VCaP (cell line): ENCODE data around the gene ADCY3.

ENCODE experiments used
- H3K27ac ChIP-seq: fragments of 450-650 bp; 2 replicates; pipeline ENCODE4 v1.5.1; 2017
- TF ChIP-seq, protein P1 (sequence below): fragments of 450-650 bp; conservative IDR thresholded peaks from 2 replicates; pipeline ENCODE4 v1.5.1; 2017; ENCODE audit warnings: mild to moderate bottlenecking, moderate library complexity

ADCY3 gene

DNA sequence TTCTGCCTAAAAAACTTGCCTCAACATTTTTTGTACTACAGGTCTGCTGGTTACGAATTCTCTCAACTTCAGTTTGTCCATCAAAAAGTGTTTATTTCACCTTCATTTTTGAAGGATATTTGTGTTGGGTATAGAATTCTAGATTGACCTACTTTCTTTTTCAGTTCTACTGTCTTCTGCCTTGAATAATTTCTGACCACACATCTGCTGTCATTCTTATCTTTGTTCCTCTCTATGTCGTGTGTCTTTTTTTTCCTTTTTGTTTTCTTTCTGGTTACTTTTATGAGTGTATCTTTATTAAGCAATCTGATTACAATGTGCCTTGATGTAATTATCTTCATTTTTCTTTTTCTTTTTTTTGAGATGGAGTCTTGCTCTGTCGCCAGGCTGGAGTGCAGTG is 25.3 kb downstream of the ADCY3 start:
- TF ChIP-seq, protein P1, sequence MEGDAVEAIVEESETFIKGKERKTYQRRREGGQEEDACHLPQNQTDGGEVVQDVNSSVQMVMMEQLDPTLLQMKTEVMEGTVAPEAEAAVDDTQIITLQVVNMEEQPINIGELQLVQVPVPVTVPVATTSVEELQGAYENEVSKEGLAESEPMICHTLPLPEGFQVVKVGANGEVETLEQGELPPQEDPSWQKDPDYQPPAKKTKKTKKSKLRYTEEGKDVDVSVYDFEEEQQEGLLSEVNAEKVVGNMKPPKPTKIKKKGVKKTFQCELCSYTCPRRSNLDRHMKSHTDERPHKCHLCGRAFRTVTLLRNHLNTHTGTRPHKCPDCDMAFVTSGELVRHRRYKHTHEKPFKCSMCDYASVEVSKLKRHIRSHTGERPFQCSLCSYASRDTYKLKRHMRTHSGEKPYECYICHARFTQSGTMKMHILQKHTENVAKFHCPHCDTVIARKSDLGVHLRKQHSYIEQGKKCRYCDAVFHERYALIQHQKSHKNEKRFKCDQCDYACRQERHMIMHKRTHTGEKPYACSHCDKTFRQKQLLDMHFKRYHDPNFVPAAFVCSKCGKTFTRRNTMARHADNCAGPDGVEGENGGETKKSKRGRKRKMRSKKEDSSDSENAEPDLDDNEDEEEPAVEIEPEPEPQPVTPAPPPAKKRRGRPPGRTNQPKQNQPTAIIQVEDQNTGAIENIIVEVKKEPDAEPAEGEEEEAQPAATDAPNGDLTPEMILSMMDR, result no peak
- no peak overlapping the region for H3K27ac ChIP-seq

DNA sequence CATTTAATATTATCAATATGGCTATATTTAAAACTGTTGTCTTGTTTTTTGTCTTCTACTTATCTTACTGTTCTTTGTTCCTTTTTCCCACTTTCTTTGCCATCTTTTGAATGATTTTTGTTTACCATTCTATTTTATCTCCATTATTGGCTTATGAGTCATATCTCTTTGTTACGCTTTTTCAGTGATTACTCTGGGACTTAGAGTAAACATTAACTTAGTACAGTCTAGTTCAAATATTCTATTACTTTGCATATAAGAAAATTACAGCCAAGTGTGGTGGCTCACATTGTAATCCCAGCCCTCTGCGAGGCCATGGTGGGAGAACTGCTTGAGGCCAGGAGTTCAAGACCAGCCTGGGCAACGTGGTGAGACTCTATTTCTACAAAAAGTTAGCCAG is 26.1 kb downstream of the ADCY3 start:
- TF ChIP-seq, protein P1, result no peak
- H3K27ac ChIP-seq, result no peak overlapping the region

DNA sequence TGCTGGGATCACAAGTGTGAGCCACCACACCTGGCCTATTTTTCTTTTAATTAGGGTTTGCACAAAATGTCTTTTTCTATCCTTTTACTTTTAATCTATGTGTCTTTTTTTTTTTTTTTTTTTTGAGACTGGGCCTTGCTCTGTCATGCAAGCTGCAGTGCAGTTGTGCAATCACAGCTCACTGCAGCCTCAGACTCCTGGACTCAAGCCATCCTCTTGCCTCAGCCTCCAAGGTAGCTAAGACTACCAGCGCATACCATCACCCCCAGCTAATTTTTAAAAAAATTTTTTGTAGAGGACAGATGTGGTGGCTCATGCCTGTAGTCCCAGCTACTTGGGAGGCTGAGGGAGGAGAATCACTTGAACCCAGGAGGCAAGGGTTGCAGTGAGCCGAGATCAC is 27.1 kb downstream of the ADCY3 start:
- H3K27ac ChIP-seq, result no peak overlapping the region
- TF ChIP-seq, protein P1, result no peak

DNA sequence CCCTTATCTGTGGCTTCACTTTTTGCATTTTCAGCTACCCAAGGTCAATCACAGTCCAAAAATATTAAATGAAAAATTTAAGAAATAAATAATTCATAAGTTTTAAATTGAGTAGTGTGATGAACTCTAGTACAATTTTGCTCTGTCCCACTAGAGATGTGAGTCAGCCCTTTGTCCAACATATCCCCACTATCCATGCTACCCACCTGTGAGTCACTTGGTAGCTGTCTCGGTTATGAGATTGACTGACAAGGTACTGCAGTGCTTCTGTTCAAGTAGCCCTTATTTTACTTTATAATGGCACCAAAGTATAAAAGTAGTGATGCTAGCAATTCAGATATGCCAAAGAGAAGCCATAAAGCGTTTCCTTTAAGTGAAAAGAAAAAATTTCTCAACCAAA is 28.8 kb downstream of the ADCY3 start:
- TF ChIP-seq, protein P1, result no peak
- no peak overlapping the region for H3K27ac ChIP-seq

DNA sequence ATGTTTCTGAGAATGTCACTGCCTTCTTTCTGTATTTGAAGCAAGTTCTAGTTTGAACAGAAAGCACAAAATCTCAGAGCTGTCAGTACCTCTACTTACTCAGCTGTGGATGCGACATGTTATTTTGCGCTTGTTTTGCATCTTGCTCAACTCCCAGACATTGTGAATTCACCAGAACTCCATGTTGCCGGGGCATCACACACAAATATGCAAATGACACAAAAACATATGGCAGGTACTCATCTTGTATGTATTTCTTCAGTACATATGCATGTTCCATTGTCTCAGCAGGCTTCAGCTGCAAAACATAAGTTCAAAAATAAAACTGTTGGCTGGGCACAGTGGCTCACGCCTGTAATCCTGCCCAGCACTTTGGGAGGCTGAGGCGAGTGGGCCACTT is 30.8 kb downstream of the ADCY3 start:
- H3K27ac ChIP-seq, result no peak overlapping the region
- TF ChIP-seq, protein P1, result no peak

DNA sequence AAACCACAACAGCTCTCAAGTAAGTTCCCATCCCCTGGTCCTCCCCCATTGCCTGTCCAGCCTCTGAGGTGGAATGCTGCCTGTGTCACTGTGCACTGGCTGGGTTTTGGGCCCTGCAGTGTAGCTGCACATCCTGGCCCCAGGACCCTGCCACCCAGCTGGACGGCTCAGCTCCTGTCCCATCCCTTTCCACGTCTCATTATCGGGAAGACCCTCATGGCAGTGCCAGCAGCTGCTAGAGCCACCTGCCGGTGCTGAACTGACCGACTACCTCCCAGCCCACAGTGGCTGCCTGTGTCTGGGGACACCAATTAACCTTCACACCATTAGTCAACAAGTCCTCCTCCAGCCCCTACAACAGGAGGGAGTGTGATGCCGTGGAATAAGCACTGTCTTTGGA is 31.9 kb downstream of the ADCY3 start:
- TF ChIP-seq, protein P1, result no peak
- H3K27ac ChIP-seq, result no peak overlapping the region

DNA sequence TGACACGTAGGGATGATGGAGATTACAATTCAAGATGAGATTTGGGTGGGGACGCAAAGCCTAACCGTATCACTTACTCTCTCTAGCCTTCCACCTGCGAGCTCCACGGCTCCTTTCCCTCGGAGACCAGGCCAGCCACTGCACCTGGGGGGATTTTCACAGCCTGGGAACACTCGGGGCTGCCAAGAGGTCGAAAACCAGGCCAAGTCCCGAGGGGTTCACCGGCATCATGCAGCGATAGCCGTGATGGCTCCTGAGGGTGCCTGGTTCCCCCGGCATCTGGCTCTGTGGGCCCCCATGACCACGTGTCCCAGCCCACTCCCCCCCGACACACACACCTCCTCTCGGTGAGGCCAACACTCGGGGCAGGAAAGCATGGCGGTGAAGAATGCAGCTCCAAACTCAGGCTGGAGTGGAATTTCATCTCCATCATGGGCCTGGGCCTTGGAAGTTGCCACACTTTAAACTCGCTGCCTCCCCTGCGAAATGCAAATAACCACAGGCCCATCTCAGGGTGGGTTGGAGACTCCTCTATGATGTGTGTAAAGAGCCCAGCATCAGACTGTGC is 32.6 kb downstream of the ADCY3 start:
- TF ChIP-seq, protein P1, result no peak
- no peak overlapping the region for H3K27ac ChIP-seq
